ENCODE results near the gene TMEM198. TPM values are rescaled to one million over a fixed set of nuclear protein-coding genes. Genes with fewer than 3 reads are reported as not detected.

TMEM198 gene
- total RNA-seq, 1 donor from 2014 or later: 15.7 TPM

- TF ChIP-seq CTCF (conservative IDR thresholded peaks at IDR 0.05): peak; percentile 97
- Mint-ChIP-seq H3K4me3 (no peak overlapping the region), H3K27me3 (ENCODE audit: low read depth) (peaks cover 53% of the 10 kb centered on the region)
Observed at GRCh38 chr2:219530048-219530963, 13.5 kb upstream of the TMEM198 start.

GRCh38 chr2:219531639-219532377, 12.0 kb upstream of the TMEM198 start:
- no peak for DNase-seq (ENCODE audit: low read depth, low spot score)
- TF ChIP-seq CTCF (conservative IDR thresholded peaks at IDR 0.05): no peak
- peaks cover 48% of the 10 kb centered on the region for H3K27me3 Mint-ChIP-seq (ENCODE audit: low read depth)
- H3K36me3 Mint-ChIP-seq (ENCODE audit: low read depth): no peaks in the 10 kb centered on the region
- peaks cover 31% of the 10 kb centered on the region for H3K4me1 Mint-ChIP-seq
- H3K9me3 Mint-ChIP-seq: no peaks in the 10 kb centered on the region
- no peak overlapping the region for H3K4me3 Mint-ChIP-seq
- H3K27ac Mint-ChIP-seq (ENCODE audit: unreplicated experiment): no peak overlapping the region

More at GRCh38 chr2:219530048-219530963, 13.5 kb upstream of the TMEM198 start:
- no peak overlapping the region for H3K27ac Mint-ChIP-seq (ENCODE audit: unreplicated experiment)
- H3K4me1 Mint-ChIP-seq: peaks cover 40% of the 10 kb centered on the region
- peak; percentile 97 for DNase-seq (ENCODE audit: low read depth, low spot score)
- H3K36me3 Mint-ChIP-seq (ENCODE audit: low read depth): no peaks in the 10 kb centered on the region
- H3K9me3 Mint-ChIP-seq: no peaks in the 10 kb centered on the region

- no peak for TF ChIP-seq CTCF (conservative IDR thresholded peaks at IDR 0.05)
Observed at GRCh38 chr2:219532378-219532649, 11.5 kb upstream of the TMEM198 start.

GRCh38 chr2:219533930-219534661, 9.7 kb upstream of the TMEM198 start:
- no peaks in the 10 kb centered on the region for H3K9me3 Mint-ChIP-seq
- H3K4me1 Mint-ChIP-seq: peaks cover 35% of the 10 kb centered on the region
- TF ChIP-seq CTCF (conservative IDR thresholded peaks at IDR 0.05): no peak
- no peaks in the 10 kb centered on the region for H3K36me3 Mint-ChIP-seq (ENCODE audit: low read depth)
- no peak for DNase-seq (ENCODE audit: low read depth, low spot score)
- H3K27me3 Mint-ChIP-seq (ENCODE audit: low read depth): peaks cover 32% of the 10 kb centered on the region
- no peak overlapping the region for H3K27ac Mint-ChIP-seq (ENCODE audit: unreplicated experiment)
- no peak overlapping the region for H3K4me3 Mint-ChIP-seq

More at GRCh38 chr2:219532378-219532649, 11.5 kb upstream of the TMEM198 start:
- Mint-ChIP-seq H3K4me1 (peaks cover 31% of the 10 kb centered on the region), H3K9me3 (no peaks in the 10 kb centered on the region), H3K36me3 (ENCODE audit: low read depth) (no peaks in the 10 kb centered on the region), H3K27me3 (ENCODE audit: low read depth) (peaks cover 46% of the 10 kb centered on the region), H3K4me3 (no peak overlapping the region), H3K27ac (ENCODE audit: unreplicated experiment) (no peak overlapping the region)
- DNase-seq (ENCODE audit: low read depth, low spot score): no peak

GRCh38 chr2:219536425-219536824, 7.4 kb upstream of the TMEM198 start:
- H3K27me3 Mint-ChIP-seq (ENCODE audit: low read depth): peaks cover 13% of the 10 kb centered on the region
- TF ChIP-seq CTCF (conservative IDR thresholded peaks at IDR 0.05): no peak
- no peak for DNase-seq (ENCODE audit: low read depth, low spot score)
- H3K36me3 Mint-ChIP-seq (ENCODE audit: low read depth): no peaks in the 10 kb centered on the region
- H3K27ac Mint-ChIP-seq (ENCODE audit: unreplicated experiment): peak overlapping the region; percentile 62
- no peaks in the 10 kb centered on the region for H3K9me3 Mint-ChIP-seq
- H3K4me3 Mint-ChIP-seq: peak overlapping the region; percentile 68
- peaks cover 27% of the 10 kb centered on the region for H3K4me1 Mint-ChIP-seq
